NCI-H510A (cell line): ENCODE measurements around the gene BAIAP2.

Source experiments
- DNase-seq: peaks from one replicate; lab custom pipeline; 2025; lab: John Stamatoyannopoulos, UW

The BAIAP2 gene

DNA sequence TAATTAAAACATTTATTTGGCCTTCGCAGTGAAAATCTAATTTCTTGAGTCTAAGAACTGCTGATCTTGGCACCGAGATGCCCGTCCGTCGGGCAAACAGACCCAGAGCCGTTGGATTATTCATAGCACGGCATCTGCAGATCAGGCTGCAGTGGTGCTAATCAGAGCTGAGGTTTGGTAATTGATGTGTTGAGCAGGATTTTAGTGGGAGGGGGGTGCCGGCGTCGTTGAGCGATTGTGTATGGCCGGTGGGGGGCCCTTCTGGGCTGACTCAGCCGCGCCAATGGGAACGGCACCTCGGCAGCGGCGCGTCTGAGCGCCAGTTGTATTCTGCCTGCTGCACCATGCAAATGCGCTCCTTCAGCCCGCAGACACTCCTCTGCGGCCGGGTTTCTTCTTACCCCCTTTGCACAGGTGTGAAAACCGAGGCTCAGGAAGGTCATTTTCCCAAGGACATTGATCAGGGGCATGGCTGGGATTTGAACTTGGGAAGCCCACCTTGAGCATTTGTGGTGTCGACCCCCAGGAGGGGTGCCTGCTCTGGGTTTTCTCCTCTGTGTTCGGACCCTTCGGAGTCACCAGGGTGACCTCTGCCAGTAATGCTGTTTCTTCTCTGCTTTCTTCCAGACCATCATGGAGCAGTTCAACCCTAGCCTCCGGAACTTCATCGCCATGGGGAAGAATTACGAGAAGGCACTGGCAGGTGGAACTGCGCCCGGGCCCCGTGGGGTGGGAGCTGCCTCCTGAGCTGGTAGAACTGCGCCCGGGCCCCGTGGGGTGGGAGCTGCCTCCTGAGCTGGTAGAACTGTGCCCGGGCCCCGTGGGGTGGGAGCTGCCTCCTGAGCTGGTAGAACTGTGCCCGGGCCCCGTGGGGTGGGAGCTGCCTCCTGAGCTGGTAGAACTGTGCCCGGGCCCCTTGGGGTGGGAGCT lies 18.4 kb downstream of the BAIAP2 start:
- DNase-seq: no peak

DNA sequence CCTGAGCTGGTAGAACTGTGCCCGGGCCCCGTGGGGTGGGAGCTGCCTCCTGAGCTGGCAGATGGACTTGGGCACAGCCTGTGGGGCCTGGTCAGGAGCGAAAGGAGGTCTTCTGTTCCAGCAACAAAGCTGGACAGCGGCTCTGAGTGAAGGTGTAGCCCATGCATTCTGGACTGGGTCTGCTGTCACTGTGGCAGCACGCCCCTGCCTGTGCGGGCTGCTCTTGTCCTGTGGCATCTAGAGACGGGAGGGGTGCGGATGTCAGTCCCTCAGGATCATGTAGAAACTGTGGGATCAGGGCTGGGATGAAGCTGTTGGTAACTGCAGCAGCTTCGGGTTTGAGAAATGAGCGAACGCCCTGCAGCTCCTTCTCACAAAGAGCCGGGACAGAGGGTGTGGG lies 19.4 kb downstream of the BAIAP2 start:
- DNase-seq: no peak

DNA sequence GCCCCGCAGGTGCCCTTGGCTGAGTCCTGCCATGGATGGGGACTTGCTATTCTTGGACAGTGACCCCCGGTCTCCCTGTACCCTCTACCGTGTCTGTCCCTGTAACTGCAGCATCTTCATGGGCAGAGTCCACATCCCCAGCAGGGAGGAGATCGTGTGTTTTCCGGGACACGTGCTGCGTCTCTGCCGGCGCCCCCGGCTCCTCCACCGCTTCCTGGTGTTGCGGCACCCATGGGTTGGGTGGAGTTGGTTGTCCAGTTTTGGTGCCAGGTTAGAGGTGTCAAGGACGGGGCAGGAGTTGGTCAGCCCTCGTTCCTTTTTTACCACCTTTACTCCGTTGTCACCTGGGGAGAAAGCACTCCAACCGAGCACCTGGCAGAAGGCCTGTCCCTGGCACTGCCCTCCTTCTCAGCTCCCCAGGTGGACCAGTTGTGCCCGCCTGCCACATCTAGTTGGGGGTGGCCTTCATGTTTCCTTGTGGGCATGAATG lies 20.0 kb downstream of the BAIAP2 start:
- DNase-seq: no peak

DNA sequence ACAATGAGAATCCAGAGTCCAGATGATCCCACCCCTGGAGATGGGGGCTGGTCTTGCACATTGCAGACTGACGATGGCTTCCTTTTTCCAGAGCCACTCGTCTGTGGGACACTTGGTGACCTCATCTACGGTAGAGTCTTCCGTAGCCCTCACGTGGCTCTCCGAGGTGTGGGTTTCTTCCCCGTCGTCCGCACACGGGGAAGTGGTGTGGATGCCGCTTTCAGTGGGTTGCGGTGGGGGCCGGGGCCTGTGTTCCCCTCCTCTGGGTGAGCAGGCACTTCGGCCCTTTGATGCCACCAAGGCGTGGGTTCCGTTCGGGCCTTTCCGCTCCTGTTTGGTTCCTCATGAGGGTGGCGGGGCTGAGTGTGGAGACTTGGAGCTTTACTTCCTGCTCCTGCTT lies 21.4 kb downstream of the BAIAP2 start:
- no peak for DNase-seq

DNA sequence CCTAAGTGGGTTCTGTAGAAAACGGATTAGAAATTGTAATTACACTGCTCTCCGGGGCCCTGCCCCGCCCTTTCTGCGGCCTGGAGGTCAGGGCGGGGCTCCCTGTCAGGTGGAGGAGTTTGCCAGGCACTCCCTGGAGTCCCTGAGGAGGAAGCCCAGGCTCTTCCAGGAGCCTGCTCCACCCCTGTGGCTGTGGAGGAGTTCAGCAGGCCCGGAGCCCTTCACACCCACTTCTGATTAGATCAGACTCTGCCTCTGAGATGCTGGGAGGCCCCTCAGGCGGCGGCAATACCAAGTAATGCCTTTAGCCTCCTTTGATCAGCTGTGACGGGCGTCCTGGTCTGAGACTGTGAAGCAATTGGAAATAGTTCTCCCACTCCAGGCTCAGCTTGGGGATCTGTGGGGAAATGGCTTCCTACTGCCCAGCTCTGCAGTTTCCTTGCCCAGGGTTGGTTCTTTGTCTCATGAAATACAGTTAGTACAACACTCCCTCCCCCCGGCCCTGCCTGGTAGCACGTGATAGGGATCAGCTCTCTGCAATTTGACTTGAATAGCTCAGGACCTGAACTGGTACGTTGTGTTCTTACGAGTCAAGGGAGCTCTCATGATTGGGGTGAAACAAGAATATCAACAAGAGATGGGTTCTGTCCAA lies 22.3 kb downstream of the BAIAP2 start:
- DNase-seq: no peak

DNA sequence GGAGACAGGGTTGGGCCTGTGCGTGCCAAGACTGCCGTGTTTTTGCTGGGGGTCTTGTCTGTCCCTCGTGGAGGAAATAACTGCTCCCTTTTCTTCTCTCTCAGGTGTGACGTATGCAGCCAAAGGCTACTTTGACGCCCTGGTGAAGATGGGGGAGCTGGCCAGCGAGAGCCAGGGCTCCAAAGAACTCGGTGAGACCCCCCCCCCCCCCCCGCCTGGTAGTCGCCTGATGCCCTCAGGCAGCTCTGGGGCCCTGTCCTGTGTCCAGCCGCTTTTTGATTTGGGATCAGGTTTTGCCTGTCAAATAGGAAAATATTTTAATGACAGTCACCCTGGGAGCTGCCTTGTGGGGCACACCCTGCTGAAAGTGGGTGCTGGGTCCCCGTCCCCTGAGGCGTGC lies 22.8 kb downstream of the BAIAP2 start:
- no peak for DNase-seq

DNA sequence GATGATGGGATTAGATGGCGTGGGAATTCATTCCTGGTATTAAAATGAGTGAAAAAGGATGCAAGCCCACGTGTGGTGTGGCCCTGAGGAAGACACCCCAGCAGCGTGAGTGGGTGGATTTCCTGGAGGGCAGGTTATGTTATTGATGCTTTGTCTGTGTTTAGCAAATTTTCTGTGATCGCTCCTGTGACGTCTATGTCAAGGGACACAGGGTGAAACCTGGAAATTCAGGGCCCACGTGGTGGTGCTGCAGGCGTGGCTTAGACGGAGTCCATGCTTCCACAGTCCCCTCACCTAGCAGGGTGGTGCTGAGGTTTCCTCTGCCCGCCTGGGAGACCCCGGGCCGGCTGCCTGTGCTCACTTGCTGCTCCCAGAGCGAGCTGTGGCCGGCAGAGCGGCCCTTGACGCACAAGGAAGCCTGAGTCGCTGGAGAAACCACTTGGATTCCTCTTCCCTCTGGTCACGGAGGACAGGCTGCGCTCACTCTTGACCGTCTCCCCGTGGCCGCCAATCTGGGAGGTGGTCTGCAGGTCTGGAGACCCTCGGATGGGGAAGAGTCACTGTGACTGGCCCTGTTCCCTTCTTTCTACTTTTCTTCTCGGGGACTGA lies 23.4 kb downstream of the BAIAP2 start:
- DNase-seq: no peak

DNA sequence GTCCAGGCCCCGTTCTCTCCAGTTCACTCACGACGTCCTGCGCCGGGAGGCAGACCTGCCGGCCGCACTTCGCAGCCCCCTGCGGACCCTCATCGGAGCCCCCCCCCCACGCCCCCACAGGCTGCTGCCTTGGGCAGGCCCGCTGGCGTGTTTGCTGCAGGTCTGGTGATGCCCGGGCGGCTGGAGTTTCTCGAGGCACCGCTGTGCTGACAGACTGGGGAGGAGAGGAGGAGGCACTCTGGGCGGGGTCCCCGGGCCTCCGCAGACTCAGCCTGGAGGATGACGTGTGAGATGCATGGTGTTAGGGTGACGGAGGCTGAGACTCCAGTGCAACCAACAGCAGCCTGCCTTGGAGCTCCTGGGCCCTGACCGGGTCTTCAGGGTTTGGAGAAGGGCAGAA lies 24.1 kb downstream of the BAIAP2 start:
- DNase-seq: no peak

DNA sequence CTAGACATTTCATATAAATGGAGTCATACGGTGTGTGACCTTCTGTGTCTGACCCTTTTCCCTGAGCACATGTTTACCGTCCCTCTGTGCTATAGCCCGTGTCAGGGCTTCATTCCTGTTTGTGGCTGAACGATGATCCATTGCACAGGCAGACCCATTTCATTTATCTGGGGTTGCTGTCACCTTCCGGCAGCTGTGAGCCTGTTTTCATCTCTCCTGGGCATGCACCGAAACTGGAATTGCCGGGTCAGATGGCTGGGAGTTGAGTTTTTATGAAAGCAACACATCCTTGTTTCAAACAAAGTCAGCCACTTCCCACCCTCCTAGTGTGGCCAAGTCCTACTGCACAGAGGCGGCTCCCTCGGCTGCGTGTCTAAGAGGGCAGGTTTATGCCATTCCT lies 25.5 kb downstream of the BAIAP2 start:
- DNase-seq: no peak

DNA sequence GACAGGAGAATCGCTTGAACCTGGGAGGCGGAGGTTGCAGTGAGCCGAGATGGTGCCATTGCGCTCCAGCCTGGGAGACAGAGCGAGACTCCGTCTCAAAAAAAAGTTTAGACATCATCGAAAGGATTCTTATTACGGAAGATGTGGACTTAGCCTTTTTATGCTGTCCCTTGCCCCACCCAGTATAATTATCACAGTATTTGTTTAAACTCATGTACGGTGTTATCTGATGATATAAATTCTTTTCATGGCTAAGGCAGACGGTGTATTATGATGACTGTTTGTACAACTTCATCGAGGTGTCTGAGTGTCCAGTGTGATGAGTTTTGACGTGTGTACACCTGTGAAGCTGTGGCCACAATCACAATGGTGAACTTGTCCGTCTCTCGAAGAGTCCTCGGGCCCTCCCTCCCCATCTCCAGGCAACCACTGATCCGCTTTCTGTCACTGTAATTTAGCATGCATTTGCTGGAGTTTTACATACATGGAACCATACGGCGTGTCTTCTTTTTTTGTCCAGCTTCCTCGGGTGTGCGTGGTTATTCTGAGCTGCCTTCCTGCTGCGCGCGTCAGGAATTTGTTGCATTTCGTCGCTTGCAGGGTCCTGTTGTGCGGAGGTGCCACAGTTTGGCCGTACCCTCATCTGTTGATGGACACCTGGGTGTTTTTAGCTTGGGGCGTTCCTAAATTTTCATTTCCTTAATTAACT lies 26.2 kb downstream of the BAIAP2 start:
- no peak for DNase-seq

DNA sequence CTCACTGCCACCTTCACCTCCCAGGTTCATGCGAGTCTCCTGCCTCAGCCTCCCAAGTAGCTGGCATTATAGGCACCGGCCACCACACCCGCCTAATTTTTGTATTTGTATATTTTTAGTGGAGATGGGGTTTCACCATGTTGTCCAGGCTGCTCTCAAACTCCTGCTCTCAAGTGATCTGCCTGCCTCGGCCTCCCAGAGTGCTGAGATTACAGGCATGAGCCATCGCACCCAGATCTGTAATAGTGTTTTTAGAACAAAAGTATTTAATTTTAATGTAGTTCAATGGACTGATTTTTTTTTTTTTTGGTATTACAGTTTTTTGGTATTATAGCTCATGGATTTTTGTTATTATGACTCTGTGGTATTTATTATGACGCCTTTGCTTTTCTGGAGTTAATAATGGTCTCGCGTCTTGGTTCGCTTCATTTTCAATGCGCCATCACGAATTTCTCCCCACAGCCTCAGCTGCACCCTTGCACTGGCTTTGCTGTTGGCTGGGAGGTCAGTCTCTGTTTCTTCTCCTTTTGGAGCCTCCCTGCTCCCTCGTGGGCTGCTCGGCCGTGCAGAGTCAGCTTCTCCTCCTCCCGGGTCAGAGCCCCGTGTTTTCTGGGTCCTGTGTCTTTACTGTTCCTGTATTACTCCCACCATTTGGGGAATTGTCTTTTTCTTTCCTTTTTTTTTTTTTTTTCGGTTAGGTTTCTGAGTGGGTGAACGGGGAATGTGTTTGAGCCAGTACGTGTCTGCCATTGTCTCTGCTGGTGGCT lies 27.2 kb downstream of the BAIAP2 start:
- no peak for DNase-seq

DNA sequence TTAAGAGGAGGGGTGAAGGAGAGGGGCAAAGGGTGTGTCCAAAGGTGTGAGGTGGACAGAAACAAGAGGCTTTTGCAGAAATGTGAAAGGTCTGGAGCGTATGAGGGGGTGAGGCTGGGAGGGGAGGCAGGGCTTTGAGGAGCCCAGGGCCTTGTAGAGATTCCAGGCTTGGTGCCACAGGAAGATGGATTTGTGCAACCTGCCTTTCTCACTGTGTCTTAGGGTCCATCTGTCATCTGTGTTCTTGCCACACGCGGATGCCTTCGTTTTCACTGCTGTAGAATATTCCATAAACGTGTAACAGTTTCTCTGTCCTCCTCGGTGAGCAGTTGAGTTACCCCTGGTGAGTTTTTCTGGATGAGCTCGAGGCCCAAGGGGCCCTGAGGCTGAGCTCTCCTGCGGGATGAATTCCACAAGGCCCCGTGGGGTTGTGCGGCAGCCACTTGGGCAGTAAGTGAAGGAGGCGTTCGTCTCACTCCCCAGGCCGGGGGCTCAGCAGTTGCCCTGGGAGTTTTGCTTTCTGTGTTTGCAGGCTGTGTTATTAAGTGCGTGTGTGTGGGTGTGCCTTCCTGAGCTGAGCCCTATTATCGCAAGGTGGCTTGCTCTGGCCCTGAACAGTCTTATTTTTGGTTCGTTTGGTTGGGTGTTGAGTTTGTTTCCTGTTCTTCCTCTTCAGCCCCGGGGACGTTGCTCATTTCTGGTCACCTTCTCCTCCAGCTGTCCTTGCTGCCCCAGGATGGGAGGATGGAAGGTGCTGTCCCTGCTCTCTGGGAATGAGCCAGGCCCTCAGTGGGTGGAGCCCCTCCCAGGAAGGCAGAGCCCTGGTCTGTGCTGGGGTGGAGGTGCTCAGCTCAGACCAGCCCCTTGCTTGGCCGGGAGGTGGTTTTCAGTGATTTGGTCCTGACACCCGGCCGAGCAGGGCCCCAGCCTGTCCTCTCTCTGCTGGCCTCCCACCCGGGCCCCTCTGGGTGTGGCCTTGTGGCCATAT lies 28.4 kb downstream of the BAIAP2 start:
- no peak for DNase-seq

DNA sequence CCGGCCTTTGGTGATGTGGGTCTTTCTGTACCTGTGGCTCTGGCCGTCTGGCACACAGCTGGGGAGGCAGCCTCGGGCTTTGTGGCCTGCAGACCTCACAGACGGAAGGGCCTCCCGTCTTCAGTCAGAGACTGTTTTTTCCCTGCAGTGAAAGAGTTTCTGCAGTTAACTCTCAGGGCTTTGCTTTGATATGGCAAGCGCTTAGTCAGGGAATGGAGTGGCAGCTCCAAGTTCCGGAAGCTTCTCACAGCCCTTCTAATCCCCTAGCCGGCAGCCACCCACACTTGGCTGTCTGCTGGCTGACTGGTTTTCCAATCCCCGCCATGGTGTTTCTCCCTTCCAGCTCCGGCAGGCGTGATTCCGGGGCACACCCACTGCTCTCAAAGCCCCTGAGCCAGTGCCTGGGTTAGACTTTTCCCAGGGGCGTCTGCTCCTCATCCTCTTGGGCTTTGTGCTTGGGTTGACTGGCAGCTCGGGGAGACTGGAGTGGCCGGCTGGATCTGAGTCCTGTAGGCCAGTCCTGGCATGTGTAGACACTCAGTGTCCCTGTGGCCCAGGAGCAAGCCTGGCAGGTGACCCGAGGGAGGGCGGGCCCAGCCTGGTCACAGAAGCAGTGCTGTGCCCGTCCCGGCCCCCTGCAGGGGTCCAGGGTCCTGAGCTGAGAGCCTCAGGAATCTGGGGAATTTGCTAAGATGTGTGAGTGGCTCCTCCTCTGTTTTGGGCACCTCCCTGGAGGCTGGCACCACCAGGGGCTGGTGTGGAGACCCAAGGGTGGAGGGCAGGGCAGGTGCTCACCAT lies 29.9 kb downstream of the BAIAP2 start:
- no peak for DNase-seq

DNA sequence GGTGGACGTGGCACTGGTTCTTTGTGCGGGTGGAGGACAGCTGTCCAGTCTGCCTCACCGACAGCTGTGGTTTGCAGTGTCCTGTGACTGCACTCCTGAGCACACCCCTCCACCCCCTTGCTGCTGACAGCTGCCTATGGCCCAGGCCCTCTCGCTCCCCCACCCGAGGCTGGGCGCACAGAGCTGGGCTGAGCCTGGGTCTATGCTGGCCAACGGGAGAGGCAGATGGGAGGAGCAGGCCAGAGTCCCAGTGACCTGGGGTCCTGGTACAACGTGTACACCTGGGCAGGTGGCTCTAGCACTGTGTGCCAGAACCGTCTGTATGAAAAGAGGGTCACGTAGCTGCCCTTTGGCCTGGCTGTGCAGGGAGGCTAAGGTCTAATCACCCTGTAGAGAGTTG lies 30.5 kb downstream of the BAIAP2 start:
- DNase-seq: no peak

DNA sequence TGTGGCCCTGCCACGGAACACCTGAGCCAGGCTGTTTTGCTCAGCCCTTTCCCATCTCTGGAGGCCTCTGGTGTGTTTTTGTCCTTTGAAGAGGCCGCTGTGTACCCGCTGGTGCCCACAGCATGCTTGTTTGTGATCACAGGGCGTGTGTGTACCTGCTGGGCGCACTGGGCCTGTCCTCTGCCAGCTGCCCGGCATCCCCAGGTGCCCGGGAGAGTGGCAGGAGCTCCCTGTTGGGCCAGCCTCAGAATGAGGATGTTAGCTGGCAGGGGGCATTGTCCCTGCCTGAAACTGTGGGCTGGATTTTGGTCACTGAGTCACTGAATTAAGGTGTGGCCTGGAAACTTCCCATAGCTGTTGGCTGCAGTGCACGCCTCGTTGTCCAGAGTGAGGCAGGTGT lies 31.1 kb downstream of the BAIAP2 start:
- DNase-seq: no peak

DNA sequence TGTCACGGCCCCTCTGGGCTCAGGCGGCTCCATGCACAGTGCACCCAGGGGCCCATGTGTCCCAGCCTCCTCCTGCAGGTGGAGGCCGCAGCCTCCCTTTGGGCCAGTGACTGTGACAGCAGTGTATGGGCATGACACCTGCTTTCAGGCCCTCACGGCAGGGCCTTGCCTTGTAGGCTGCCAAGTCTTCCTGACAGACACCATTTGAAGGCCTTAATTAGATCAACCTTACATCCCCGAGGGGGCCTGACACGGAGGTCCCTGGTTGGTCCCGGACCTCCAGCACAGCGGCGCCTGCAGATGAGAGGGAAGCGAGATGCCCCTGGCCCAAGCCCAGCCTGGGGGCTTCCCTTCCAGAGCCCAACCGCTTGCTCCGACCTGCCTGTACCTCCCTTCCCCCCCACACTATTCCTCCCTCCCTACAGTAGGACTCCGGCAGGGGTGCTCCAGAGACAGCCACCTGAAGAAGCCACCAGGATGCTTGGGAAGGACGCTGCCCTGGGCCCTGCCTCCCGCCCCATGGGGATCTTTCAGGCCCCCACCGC lies 31.9 kb downstream of the BAIAP2 start:
- DNase-seq: no peak

DNA sequence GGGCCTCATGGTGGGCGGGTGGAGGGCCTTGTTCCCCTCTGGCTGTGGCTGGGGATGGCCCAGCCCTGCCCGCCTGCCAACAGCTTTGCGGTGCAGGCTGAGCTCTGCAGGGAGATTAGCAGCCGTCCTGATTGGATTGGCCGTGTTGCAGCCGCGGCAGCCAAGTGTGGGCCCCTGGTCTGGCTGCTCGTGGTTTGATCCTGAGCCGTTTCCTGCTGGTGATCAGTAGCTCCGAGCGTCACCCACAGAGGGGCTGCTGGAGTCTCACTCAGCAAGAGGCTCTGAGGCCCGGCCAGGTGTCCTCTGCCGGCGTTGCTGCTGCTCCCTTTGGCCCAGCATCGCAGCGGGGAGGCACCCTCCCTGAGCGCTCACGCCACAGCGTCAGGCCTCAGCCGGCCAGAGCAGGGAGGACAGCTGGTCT lies 32.5 kb downstream of the BAIAP2 start:
- DNase-seq: no peak

DNA sequence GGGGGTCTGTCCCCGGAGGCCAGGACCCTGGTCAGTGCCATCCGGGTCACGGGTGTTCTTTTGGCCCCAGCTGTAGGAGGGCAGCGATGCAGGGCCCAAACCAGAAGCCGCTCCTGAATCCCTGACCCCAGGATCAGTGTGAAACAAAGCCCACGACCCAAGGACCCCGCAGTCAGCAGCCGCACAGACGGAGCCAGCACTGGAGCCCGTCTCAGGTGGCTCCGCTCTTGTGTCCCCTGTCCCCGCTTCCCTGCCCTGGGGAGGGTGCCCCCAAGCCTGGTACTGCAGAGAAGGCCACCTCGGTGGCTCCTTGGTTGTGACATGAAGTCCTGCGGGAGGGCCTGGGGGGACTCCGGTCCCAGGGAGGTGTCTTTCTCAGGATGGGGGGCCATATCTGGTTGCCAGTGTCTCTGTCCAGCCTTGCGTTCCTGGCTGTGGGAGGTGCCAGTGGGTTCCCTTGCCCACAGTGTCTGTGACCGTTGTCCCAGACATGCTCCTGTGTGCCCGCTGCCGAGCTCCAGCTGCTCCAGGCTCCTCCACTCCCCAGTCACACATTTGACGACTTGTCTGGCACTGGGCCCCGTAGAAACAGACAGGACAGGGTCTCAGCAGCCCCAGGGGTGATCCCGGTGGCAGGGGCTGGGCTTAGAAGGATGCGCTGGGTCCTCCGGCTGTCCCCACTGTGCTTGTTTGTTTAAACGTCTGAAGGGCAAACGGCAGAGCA lies 33.6 kb downstream of the BAIAP2 start:
- DNase-seq: no peak
